HCT116 (cell line): ENCODE measurements around the gene SPDL1.

ENCODE experiments used
- CTCF ChIP-seq, 3 experiments: fragments of 200-600 bp in 1 of 3; sonication (generic) in 1 of 3; IDR thresholded peaks in 2 of 3; conservative IDR thresholded peaks in 1 of 3; 2 replicates each; pipeline ENCODE4 v1.5.1; 2012 to 2017; ENCODE audit warnings: low read depth in 2 of 3, low read length in 2 of 3, antibody characterized with exemption in 1 of 3, borderline replicate concordance in 1 of 3, control low read depth in 1 of 3, mild to moderate bottlenecking in 1 of 3, mixed read lengths in 1 of 3, mixed run types in 1 of 3, moderate library complexity in 1 of 3; ENCODE audit not compliant: insufficient read depth in 1 of 3
- RAD21 ChIP-seq: IDR thresholded peaks from 2 replicates; pipeline ENCODE4 v1.6.1; 2012; ENCODE audit warnings: low read depth, mild to moderate bottlenecking
- TCF7L2 ChIP-seq: IDR thresholded peaks from 2 replicates; pipeline ENCODE4 v1.7.0; 2011; ENCODE audit warnings: borderline replicate concordance, inconsistent platforms; ENCODE audit not compliant: insufficient read depth, insufficient read length; ENCODE audit errors: extremely low read depth
- YY1 ChIP-seq: IDR thresholded peaks from 2 replicates; pipeline ENCODE4 v1.6.1; 2011; ENCODE audit warnings: low read length, low read depth, moderate library complexity, mild to moderate bottlenecking; ENCODE audit not compliant: insufficient replicate concordance; ENCODE audit errors: extremely low read depth
- TF ChIP-seq, protein P1 (sequence below): IDR thresholded peaks from 2 replicates; pipeline ENCODE4 v1.6.1; 2012; ENCODE audit warnings: low read depth

DNA sequence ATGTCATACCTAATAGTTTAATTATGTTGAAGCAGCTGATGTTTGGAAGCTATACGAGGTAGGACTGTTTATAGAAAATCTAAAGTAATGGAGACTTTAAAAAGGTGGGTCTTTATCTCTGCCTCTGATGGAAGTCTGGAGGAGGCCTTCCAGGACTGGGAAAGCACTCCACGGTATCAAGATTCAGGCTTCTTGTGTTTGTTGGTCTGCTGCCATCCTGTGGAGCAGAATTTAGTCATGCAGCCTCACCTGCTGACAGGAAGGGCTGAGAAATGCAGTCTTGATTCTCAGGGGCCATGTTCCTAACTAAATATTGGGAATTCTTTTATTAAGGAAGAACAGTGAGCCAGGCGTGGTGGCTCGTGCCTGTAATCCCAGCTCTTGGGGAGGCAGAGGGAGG, 15.9 kb downstream of the SPDL1 start:
- no peak for TF ChIP-seq CTCF (IDR thresholded peaks at IDR 0.05 in 2 of 3, conservative IDR thresholded peaks at IDR 0.05 in 1 of 3; ENCODE audit: borderline replicate concordance in 1 of 3, insufficient read depth in 1 of 3, low read depth in 2 of 3, low read length in 2 of 3)
- TF ChIP-seq YY1 = no peak
- TF ChIP-seq RAD21 = no peak
- TF ChIP-seq, protein P1, sequence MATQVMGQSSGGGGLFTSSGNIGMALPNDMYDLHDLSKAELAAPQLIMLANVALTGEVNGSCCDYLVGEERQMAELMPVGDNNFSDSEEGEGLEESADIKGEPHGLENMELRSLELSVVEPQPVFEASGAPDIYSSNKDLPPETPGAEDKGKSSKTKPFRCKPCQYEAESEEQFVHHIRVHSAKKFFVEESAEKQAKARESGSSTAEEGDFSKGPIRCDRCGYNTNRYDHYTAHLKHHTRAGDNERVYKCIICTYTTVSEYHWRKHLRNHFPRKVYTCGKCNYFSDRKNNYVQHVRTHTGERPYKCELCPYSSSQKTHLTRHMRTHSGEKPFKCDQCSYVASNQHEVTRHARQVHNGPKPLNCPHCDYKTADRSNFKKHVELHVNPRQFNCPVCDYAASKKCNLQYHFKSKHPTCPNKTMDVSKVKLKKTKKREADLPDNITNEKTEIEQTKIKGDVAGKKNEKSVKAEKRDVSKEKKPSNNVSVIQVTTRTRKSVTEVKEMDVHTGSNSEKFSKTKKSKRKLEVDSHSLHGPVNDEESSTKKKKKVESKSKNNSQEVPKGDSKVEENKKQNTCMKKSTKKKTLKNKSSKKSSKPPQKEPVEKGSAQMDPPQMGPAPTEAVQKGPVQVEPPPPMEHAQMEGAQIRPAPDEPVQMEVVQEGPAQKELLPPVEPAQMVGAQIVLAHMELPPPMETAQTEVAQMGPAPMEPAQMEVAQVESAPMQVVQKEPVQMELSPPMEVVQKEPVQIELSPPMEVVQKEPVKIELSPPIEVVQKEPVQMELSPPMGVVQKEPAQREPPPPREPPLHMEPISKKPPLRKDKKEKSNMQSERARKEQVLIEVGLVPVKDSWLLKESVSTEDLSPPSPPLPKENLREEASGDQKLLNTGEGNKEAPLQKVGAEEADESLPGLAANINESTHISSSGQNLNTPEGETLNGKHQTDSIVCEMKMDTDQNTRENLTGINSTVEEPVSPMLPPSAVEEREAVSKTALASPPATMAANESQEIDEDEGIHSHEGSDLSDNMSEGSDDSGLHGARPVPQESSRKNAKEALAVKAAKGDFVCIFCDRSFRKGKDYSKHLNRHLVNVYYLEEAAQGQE = no peak
- no peak for TF ChIP-seq TCF7L2
